ENCODE measurements around the gene SSX7. TPM values are rescaled to one million over a fixed set of nuclear protein-coding genes. Genes with fewer than 3 reads are reported as not detected.

SSX7 gene
- total RNA-seq, 1 experiment from 2014 or later, result not detected

GRCh38 chrX:52598886-52599285 is 55.8 kb downstream of the SSX7 start (continued):
- TF ChIP-seq ZNF532 (CRISPR knock-in tag; IDR thresholded peaks at IDR 0.05; ENCODE audit: borderline replicate concordance) (no peak), ZNF317 (CRISPR knock-in tag; IDR thresholded peaks at IDR 0.05; ENCODE audit: borderline replicate concordance, low read depth) (no peak), GTF2I (CRISPR knock-in tag; conservative IDR thresholded peaks at IDR 0.05) (no peak), TP53 (CRISPR knock-in tag; IDR thresholded peaks at IDR 0.05) (no peak), TEAD4 (CRISPR knock-in tag; IDR thresholded peaks at IDR 0.05) (no peak)
- TF ChIP-seq, protein P1, sequence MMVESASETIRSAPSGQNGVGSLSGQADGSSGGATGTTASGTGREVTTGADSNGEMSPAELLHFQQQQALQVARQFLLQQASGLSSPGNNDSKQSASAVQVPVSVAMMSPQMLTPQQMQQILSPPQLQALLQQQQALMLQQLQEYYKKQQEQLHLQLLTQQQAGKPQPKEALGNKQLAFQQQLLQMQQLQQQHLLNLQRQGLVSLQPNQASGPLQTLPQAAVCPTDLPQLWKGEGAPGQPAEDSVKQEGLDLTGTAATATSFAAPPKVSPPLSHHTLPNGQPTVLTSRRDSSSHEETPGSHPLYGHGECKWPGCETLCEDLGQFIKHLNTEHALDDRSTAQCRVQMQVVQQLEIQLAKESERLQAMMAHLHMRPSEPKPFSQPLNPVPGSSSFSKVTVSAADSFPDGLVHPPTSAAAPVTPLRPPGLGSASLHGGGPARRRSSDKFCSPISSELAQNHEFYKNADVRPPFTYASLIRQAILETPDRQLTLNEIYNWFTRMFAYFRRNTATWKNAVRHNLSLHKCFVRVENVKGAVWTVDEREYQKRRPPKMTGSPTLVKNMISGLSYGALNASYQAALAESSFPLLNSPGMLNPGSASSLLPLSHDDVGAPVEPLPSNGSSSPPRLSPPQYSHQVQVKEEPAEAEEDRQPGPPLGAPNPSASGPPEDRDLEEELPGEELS (CRISPR knock-in tag; IDR thresholded peaks at IDR 0.05), result no peak

- CTCF ChIA-PET, result no interaction called here
- POLR2A ChIA-PET, result no interaction called here
- no peak overlapping the region for H3K4me3 Mint-ChIP-seq
- H3K36me3 Mint-ChIP-seq, result no peaks in the 10 kb centered on the region
- H3K27me3 Mint-ChIP-seq (ENCODE audit: low read depth), result no peaks in the 10 kb centered on the region
- H3K9me3 Mint-ChIP-seq, result no peaks in the 10 kb centered on the region
- ATAC-seq (no peak), DNase-seq (ENCODE audit: low spot score) (no peak)
- TF ChIP-seq NR2C2 (CRISPR knock-in tag; IDR thresholded peaks at IDR 0.05), result no peak
- TF ChIP-seq GABPB1 (CRISPR knock-in tag; IDR thresholded peaks at IDR 0.05), result no peak
- no peak for TF ChIP-seq RORB (CRISPR knock-in tag; IDR thresholded peaks at IDR 0.05)
- no peak for TF ChIP-seq ZNF317 (CRISPR knock-in tag; IDR thresholded peaks at IDR 0.05; ENCODE audit: borderline replicate concordance, low read depth)
- no peak for TF ChIP-seq TCF7 (CRISPR knock-in tag; IDR thresholded peaks at IDR 0.05; ENCODE audit: low read depth)
- TF ChIP-seq ZNF232 (CRISPR knock-in tag; IDR thresholded peaks at IDR 0.05), result no peak
- no peak for TF ChIP-seq ETV6 (CRISPR knock-in tag; IDR thresholded peaks at IDR 0.05)
- TF ChIP-seq RELA (CRISPR knock-in tag; IDR thresholded peaks at IDR 0.05; ENCODE audit: borderline replicate concordance), result no peak
- no peak for TF ChIP-seq PRRX2 (CRISPR knock-in tag; IDR thresholded peaks at IDR 0.05)
- no peak for TF ChIP-seq JUN (CRISPR knock-in tag; IDR thresholded peaks at IDR 0.05)
- H3K4me1 Mint-ChIP-seq, result no peaks in the 10 kb centered on the region
- H3K27ac Mint-ChIP-seq, result no peak overlapping the region
These were observed 60.0 kb downstream of the SSX7 start for GRCh38 chrX:52594658-52595057.

Other genes with a start within 250 kb of the SSX7 start
- not detected in 3 replicates for gene XAGE1A, start 159.1 kb downstream of the SSX7 start, total RNA-seq (2021)
- 0.37 TPM in 1 of 3 replicates, not detected in the others for gene XAGE1B, start 137.8 kb downstream of the SSX7 start, total RNA-seq (2021)
- gene SSX2, start 52.3 kb upstream of the SSX7 start, total RNA-seq (2021), result 0.33 TPM in 1 of 3 replicates, not detected in the others
- 0.18 TPM in 1 of 3 replicates, not detected in the others for gene SSX2B, start 96.4 kb upstream of the SSX7 start, total RNA-seq (2021)
- gene SPANXN5, start 142.5 kb upstream of the SSX7 start, total RNA-seq (2021), result not detected in 3 replicates
- gene XAGE5, start 156.4 kb upstream of the SSX7 start, total RNA-seq (2021), result not detected in 3 replicates
- not detected in 3 replicates for gene XAGE3, start 213.2 kb upstream of the SSX7 start, total RNA-seq (2021)
- 10.1 to 12.7 TPM (median 12.4 TPM) in 3 replicates for gene FAM156B, start 242.4 kb upstream of the SSX7 start, total RNA-seq (2021)